Measurements from ENCODE around the gene ARHGAP15. TPM values are rescaled to one million over a fixed set of nuclear protein-coding genes. Genes with fewer than 3 reads are reported as not detected.

The ARHGAP15 gene
- total RNA-seq, 4 donors from 2014 or later: 0.80 to 53.1 (median 12.7) TPM

DNA sequence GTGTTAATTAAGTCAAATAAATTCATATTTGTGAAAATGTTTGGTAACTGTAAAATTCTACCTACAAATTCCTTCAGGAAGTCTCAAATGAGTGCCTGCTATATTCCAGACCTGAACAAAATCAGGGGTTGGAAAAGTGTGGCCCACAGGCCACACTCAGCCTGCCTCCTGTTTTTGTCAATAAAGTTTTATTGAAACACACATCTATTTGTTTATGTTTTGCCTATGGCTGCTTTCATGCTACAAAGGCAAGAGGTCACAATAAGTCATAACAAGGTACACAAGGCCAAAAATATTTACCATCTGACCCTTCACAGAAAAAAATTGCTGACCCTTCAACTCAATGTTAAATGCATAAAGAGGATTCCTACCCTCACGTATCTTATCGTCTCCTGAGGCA, 581.7 kb downstream of the ARHGAP15 start:
- Histone ChIP-seq H3K4me3 (no peak overlapping the region), H3K27me3 (no peaks in the 10 kb centered on the region), H3K36me3 (no peaks in the 10 kb centered on the region), H3K9me3 (no peaks in the 10 kb centered on the region), H3K27ac (no peak overlapping the region), H3K4me1 (peaks cover 0 to 3% (median 0%) of the 10 kb centered on the region in 4 donors)
- intact Hi-C loops (cut with DNase I; ENCODE audit: low total_unique reads) (loop anchor here (1.0 kb wide), 1 partner anchor 44 kb away; no protein-coding TSS in a partner anchor), in situ Hi-C loops (cut with MboI; ENCODE audit: low pct_ligation_motif_present in 1 of 4, low pct_unique_long_range_greater_than_20kb in 1 of 4, low sequenced_read_pairs in 3 of 4) (no loop called here)
- DNase-seq: no peak
- 88 to 95% methylated on average over 2 of the region's 2 CpGs for WGBS, 2 donors (ENCODE audit: low coverage in 1 of 2)
- TF ChIP-seq POLR2AphosphoS5 (IDR thresholded peaks at IDR 0.05) (no peak), POLR2A (IDR thresholded peaks at IDR 0.05) (no peak), CTCF (IDR thresholded peaks at IDR 0.05) (no peak), EP300 (IDR thresholded peaks at IDR 0.05; ENCODE audit: low read depth) (no peak)

- intact Hi-C loops (cut with DNase I; ENCODE audit: low total_unique reads) (no loop called here), in situ Hi-C loops (cut with MboI; ENCODE audit: low pct_ligation_motif_present in 1 of 4, low pct_unique_long_range_greater_than_20kb in 1 of 4, low sequenced_read_pairs in 3 of 4) (no loop called here)
- DNase-seq: no peak
- H3K36me3 ChIP-seq: no peaks in the 10 kb centered on the region
- H3K4me1 ChIP-seq: peaks cover 0 to 6% (median 0%) of the 10 kb centered on the region in 4 donors
- no peak overlapping the region for H3K4me3 ChIP-seq
- H3K27ac ChIP-seq: peak overlapping the region in 1 of 4 donors; percentile 55
- no peaks in the 10 kb centered on the region for H3K9me3 ChIP-seq
- 25 to 44% methylated on average over 1 of the region's 1 CpG for WGBS, 2 donors (ENCODE audit: low coverage in 1 of 2)
- no peak for TF ChIP-seq POLR2A (IDR thresholded peaks at IDR 0.05)
- no peak for TF ChIP-seq CTCF (IDR thresholded peaks at IDR 0.05)
- TF ChIP-seq EP300 (IDR thresholded peaks at IDR 0.05; ENCODE audit: low read depth): no peak
- no peak for TF ChIP-seq POLR2AphosphoS5 (IDR thresholded peaks at IDR 0.05)
- H3K27me3 ChIP-seq: no peaks in the 10 kb centered on the region
Observed at GRCh38 chr2:143716522-143716921, 587.3 kb downstream of the ARHGAP15 start.

DNA sequence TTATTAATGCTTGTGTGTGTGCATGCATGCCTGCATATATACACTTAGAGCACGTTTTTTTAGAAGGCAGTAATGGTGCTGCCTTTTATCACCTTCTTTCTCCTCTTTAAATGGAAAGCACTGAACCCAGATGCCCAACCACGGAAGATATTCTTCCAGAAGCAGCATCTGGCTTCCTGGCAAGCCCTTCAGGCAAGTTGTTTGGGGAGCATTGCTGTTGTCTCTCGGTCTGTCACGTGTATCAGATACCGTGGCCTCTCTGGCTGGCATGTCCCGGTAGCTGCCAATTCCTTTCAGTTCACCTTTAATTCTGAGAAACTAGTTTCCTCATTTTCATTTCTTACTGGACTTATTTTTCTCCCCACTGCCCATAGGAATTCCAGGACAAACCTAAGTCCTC, 587.8 kb downstream of the ARHGAP15 start:
- intact Hi-C loops (cut with DNase I; ENCODE audit: low total_unique reads) (no loop called here), in situ Hi-C loops (cut with MboI; ENCODE audit: low pct_ligation_motif_present in 1 of 4, low pct_unique_long_range_greater_than_20kb in 1 of 4, low sequenced_read_pairs in 3 of 4) (no loop called here)
- peaks cover 0 to 6% (median 0%) of the 10 kb centered on the region in 4 donors for H3K4me1 ChIP-seq
- no peak for TF ChIP-seq CTCF (IDR thresholded peaks at IDR 0.05)
- TF ChIP-seq POLR2AphosphoS5 (IDR thresholded peaks at IDR 0.05): no peak
- no peak for TF ChIP-seq POLR2A (IDR thresholded peaks at IDR 0.05)
- no peak for TF ChIP-seq EP300 (IDR thresholded peaks at IDR 0.05; ENCODE audit: low read depth)
- no peaks in the 10 kb centered on the region for H3K9me3 ChIP-seq
- no peak for DNase-seq
- no peaks in the 10 kb centered on the region for H3K27me3 ChIP-seq
- no peak overlapping the region for H3K4me3 ChIP-seq
- H3K27ac ChIP-seq: peak overlapping the region in 2 of 4 donors; percentile 21 to 55
- 58 to 64% methylated on average over 4 to 6 of the region's 6 CpGs for whole genome bisulfite sequencing, 2 donors (ENCODE audit: low coverage in 1 of 2)
- H3K36me3 ChIP-seq: no peaks in the 10 kb centered on the region

DNA sequence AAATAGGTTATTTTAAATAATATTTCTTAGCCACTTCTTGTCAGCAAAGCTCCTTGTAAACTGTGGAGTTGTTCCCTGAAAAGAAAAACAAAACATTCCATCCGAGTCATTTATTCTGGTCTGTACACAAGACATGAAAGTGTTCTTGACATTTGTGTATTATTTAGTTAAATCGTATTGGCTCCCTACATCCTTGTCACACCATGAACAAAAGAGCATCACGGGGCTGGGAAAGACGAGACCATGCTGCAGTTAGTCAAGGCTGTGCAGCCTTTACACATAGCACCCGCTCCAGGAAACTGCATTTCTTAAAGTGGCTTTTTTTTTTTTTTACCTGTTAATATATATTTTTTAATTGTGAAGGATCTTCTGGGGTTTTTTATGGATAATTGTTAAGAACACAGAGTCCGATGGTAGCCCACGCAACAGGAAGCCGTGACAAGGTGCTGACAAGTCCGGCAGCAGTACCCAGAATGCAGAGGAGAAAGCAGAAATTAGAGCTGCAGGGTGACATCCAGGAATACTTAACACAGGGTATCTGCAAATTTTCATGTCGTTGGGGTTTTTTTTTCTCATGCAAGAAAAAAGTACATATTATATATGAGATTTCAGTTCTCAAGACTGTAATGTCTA, 588.4 kb downstream of the ARHGAP15 start:
- DNase-seq: no peak
- intact Hi-C loops (cut with DNase I; ENCODE audit: low total_unique reads) (no loop called here), in situ Hi-C loops (cut with MboI; ENCODE audit: low pct_ligation_motif_present in 1 of 4, low pct_unique_long_range_greater_than_20kb in 1 of 4, low sequenced_read_pairs in 3 of 4) (no loop called here)
- Histone ChIP-seq H3K9me3 (no peaks in the 10 kb centered on the region), H3K4me3 (no peak overlapping the region), H3K27ac (peak overlapping the region in 2 of 4 donors; percentile 21 to 55), H3K4me1 (peaks cover 0 to 6% (median 0%) of the 10 kb centered on the region in 4 donors), H3K36me3 (no peaks in the 10 kb centered on the region), H3K27me3 (no peaks in the 10 kb centered on the region)
- no peak for TF ChIP-seq POLR2AphosphoS5 (IDR thresholded peaks at IDR 0.05)
- no peak for TF ChIP-seq CTCF (IDR thresholded peaks at IDR 0.05)
- no peak for TF ChIP-seq POLR2A (IDR thresholded peaks at IDR 0.05)
- TF ChIP-seq EP300 (IDR thresholded peaks at IDR 0.05; ENCODE audit: low read depth): no peak
- 65% methylated on average over 9 to 10 of the region's 10 CpGs for WGBS, 2 donors (ENCODE audit: low coverage in 1 of 2)

Data from transverse colon (tissue), 4 donors.